ENCODE data around the gene NBPF1.
"Not testable (repeated sequence)": the region's sequence is repeated elsewhere in the genome, so short reads cannot be mapped to it uniquely, and the experiment has no call there.

The NBPF1 gene

GRCh38 chr1:16621681-16622315 lies 8.4 kb upstream of the NBPF1 start:
- not testable (repeated sequence) for H3K27me3 ChIP-seq (ENCODE audit: low read depth); H3K9me3 ChIP-seq; H3K4me1 ChIP-seq; H3K4me3 ChIP-seq; DNase-seq (ENCODE audit: low spot score in 2 of 2)
- in situ Hi-C loops (cut with MboI; ENCODE audit: low sequenced_read_pairs), result loop anchor here (10.0 kb wide), 2 partner anchors 127 to 423 kb away; no protein-coding TSS in a partner anchor
- peaks cover 42% of the 10 kb centered on the region for H3K36me3 ChIP-seq (replicated peaks)

DNA sequence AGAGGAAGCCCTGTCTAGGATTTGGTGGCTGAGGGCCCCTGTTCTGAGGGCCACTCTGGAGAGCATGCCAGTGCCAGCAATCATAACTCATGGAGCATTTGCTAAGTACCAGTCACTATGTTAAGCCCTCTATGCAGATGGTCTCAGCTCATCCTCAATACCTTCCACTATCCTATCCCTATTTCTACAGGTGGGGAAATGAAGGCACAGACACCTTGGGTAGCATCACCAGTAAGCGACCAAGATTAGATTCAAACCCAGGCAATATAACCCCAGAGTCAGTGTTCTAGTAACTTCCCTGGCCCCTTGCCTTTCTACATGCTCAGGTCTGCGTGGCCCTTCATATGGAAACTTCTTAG lies 7.9 kb upstream of the NBPF1 start:
- Histone ChIP-seq H3K27me3 (ENCODE audit: low read depth) (no peaks in the 10 kb centered on the region), H3K9me3 (no peaks in the 10 kb centered on the region), H3K36me3 (replicated peaks) (peaks cover 42% of the 10 kb centered on the region), H3K4me3 (no peak overlapping the region), H3K4me1 (peaks cover 2% of the 10 kb centered on the region; the same call in 1 of the 2 replicates)
- peak in 1 of 2 experiments; percentile 20 for DNase-seq (ENCODE audit: low spot score in 2 of 2)
- in situ Hi-C loops (cut with MboI; ENCODE audit: low sequenced_read_pairs), result loop anchor here (10.0 kb wide), 2 partner anchors 126 to 424 kb away; no protein-coding TSS in a partner anchor

DNA sequence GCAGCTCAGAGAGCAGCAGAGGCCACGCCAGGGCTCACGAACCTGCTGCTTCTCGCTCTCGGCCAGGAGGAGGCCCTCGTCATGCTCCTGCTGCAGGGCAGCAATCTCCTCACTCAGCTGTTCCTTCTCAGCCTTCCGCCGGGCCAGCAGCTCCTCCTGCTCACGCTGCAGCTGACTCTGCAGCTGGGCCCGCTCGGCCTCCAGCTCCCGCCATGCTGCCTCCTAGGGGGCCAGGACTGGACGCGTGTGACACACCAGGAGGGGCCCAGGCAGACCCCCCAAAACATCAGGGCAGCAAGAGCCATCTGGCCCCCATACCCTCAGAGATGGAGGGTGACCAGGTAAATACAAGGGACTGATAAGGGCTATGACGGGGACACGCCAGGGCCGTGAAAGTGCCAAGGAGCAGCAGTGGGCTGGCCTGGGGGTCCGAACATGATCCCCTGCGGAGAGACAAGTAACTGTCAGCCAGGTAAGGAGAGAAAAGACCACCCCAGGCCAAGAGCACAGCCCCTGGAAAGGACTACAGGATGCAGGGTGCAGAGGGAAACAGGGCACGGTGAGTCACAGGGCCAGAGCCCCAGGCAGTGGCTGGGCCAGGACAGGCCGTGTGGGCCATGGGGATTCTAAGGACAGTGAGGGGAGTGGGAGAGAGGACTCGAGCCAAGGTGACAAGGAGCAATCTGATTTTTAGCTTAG lies 6.6 kb upstream of the NBPF1 start:
- in situ Hi-C loops (cut with MboI; ENCODE audit: low sequenced_read_pairs), result loop anchor here (10.0 kb wide), 2 partner anchors 125 to 425 kb away; no protein-coding TSS in a partner anchor
- not testable (repeated sequence) for H3K4me3 ChIP-seq; H3K9me3 ChIP-seq; H3K27me3 ChIP-seq (ENCODE audit: low read depth); H3K4me1 ChIP-seq
- peaks cover 31% of the 10 kb centered on the region for H3K36me3 ChIP-seq (replicated peaks)
- DNase-seq (ENCODE audit: low spot score in 2 of 2), result peak in 1 of 2 experiments; percentile 15

DNA sequence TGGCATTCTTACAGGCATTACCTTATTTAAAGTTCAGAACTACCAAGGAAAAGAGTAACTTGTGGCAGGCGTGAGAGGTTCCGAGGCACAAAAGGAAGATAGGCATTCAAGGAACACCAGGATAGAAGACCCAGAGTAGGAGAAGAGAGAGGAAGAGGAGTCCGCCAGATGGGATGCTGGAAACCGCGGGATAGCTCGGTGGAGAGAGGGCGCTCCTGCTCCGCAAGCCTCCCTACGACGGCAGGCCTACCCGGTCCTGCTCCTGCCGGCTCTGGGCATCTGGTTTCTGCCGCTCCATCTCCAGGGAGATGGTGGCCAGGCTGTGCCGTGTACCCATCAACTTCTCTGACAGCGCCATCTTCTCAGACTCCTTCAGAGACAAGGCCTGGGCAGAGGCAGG lies 5.4 kb upstream of the NBPF1 start:
- no peaks in the 10 kb centered on the region for H3K27me3 ChIP-seq (ENCODE audit: low read depth)
- peak in 1 of 2 experiments; percentile 21 for DNase-seq (ENCODE audit: low spot score in 2 of 2)
- H3K9me3 ChIP-seq, result no peaks in the 10 kb centered on the region
- in situ Hi-C loops (cut with MboI; ENCODE audit: low sequenced_read_pairs), result no loop called here
- no peak overlapping the region for H3K4me3 ChIP-seq
- peaks cover 23% of the 10 kb centered on the region for H3K36me3 ChIP-seq (replicated peaks)
- H3K4me1 ChIP-seq, result peaks cover 6% of the 10 kb centered on the region

GRCh38 chr1:16617778-16618580 lies 4.6 kb upstream of the NBPF1 start:
- H3K27me3 ChIP-seq (ENCODE audit: low read depth), result no peaks in the 10 kb centered on the region
- DNase-seq (ENCODE audit: low spot score in 2 of 2), result peak in 1 of 2 experiments; percentile 7
- peaks cover 17% of the 10 kb centered on the region for H3K36me3 ChIP-seq (replicated peaks)
- H3K4me1 ChIP-seq, result peaks cover 8% of the 10 kb centered on the region
- H3K9me3 ChIP-seq, result no peaks in the 10 kb centered on the region
- H3K4me3 ChIP-seq, result no peak overlapping the region
- in situ Hi-C loops (cut with MboI; ENCODE audit: low sequenced_read_pairs), result no loop called here

DNA sequence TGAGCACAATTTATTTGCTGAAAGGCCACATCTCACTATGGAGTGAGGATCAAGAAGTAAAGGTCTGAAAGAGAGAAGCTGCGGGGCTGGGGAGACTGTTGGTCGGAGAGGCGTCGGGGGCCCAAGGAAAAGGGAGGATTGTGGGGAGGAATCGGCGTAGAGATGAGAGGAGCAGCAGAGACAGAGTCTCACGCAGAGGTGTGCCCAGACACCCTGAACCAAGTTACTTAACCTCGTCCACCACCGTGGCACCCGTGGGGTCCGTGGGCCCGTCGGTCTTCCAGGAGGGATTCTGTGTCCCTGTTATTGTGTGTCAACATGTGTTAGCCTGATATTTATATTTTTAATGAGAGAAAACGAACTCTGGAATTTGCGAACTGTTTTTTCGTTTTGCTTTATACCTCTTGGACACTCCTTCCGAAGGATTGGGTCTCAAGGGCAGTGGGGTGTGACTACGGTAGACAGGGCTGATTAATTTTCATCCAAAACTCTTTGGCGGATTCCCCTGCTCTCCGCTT lies 3.8 kb upstream of the NBPF1 start:
- peak in 1 of 2 experiments; percentile 13 for DNase-seq (ENCODE audit: low spot score in 2 of 2)
- Histone ChIP-seq H3K4me3 (no peak overlapping the region), H3K36me3 (replicated peaks) (peaks cover 10% of the 10 kb centered on the region), H3K4me1 (peaks cover 12% of the 10 kb centered on the region), H3K27me3 (ENCODE audit: low read depth) (no peaks in the 10 kb centered on the region), H3K9me3 (no peaks in the 10 kb centered on the region)
- in situ Hi-C loops (cut with MboI; ENCODE audit: low sequenced_read_pairs), result no loop called here

DNA sequence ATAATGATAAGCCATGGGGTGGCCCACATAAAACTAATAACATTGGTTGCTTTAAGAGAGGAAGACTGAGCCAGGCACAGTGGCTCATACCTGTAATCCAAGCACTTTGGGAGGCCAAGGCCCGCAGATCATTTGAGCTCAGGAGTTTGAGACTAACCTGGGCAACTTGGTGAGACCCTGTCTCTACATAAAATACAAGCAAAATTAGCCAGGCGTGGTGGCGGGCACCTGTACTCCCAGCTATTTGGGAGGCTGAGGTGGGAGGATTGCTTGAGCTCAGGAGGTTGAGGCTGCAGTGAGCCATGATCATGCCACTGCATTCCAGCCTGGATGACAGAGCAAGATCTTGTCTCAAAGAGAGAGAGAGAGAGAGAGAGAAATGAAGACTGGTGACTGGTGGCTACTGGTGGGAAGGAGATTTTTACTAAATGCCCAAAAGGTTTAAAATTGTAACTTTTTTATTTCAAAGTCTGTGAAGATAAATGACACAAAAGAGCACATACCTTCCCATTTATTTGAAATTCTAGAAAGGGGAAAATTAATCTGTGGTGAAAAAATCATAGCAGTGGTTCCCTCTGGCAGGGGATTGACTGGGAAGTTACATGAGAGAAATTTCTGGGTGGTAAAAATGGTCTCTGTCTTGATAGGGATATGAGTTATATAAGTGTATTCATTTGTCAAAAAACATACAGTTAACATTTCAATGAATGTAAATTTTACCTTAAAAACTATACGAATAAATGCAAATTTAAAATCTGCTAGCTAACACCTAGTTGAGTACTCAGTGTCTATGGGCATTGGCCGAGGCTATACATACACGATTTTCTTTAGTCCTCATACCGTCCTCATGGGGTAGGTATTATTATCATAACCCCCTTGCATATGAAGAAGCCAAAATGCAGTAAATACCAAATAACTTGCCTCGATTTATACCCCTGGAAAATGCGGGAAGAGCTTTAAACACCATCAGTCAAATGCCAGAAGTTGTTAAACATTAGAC lies 2.2 kb upstream of the NBPF1 start:
- peaks cover 8% of the 10 kb centered on the region for H3K36me3 ChIP-seq (replicated peaks)
- H3K9me3 ChIP-seq, result no peaks in the 10 kb centered on the region
- in situ Hi-C loops (cut with MboI; ENCODE audit: low sequenced_read_pairs), result no loop called here
- peak in 1 of 2 experiments; percentile 13 for DNase-seq (ENCODE audit: low spot score in 2 of 2)
- no peak overlapping the region for H3K4me3 ChIP-seq
- no peaks in the 10 kb centered on the region for H3K27me3 ChIP-seq (ENCODE audit: low read depth)
- peaks cover 10% of the 10 kb centered on the region for H3K4me1 ChIP-seq

GRCh38 chr1:16614361-16615252 lies 1.2 kb upstream of the NBPF1 start:
- peak in 1 of 2 experiments; percentile 14 for DNase-seq (ENCODE audit: low spot score in 2 of 2)
- Histone ChIP-seq H3K4me3 (no peak overlapping the region), H3K9me3 (no peaks in the 10 kb centered on the region), H3K4me1 (peaks cover 10% of the 10 kb centered on the region), H3K27me3 (ENCODE audit: low read depth) (no peaks in the 10 kb centered on the region), H3K36me3 (replicated peaks) (peaks cover 8% of the 10 kb centered on the region)
- in situ Hi-C loops (cut with MboI; ENCODE audit: low sequenced_read_pairs), result no loop called here

GRCh38 chr1:16612332-16613172 lies 812 bp downstream of the NBPF1 start:
- peak; percentile 56 to 71 for DNase-seq (ENCODE audit: low spot score in 2 of 2)
- Histone ChIP-seq H3K9me3 (no peaks in the 10 kb centered on the region), H3K36me3 (replicated peaks) (peaks cover 4% of the 10 kb centered on the region; the same call in 1 of the 2 replicates), H3K4me3 (peak overlapping the region; percentile 90), H3K4me1 (peaks cover 10% of the 10 kb centered on the region), H3K27me3 (ENCODE audit: low read depth) (no peaks in the 10 kb centered on the region)
- in situ Hi-C loops (cut with MboI; ENCODE audit: low sequenced_read_pairs), result no loop called here

- DNase-seq (ENCODE audit: low spot score in 2 of 2), result peak in 1 of 2 experiments; percentile 51
- H3K36me3 ChIP-seq (replicated peaks); in situ Hi-C loops (cut with MboI; ENCODE audit: low sequenced_read_pairs); H3K4me1 ChIP-seq; H3K27me3 ChIP-seq (ENCODE audit: low read depth); H3K9me3 ChIP-seq: not testable (repeated sequence)
- peak overlapping the region; percentile 90 for H3K4me3 ChIP-seq
Observed at GRCh38 chr1:16611981-16612331, 1.4 kb downstream of the NBPF1 start.

GRCh38 chr1:16611164-16611563 lies 2.2 kb downstream of the NBPF1 start:
- H3K36me3 ChIP-seq (replicated peaks); H3K27me3 ChIP-seq (ENCODE audit: low read depth); H3K4me1 ChIP-seq; H3K4me3 ChIP-seq; H3K9me3 ChIP-seq; in situ Hi-C loops (cut with MboI; ENCODE audit: low sequenced_read_pairs): not testable (repeated sequence)
- DNase-seq (ENCODE audit: low spot score in 2 of 2), result peak in 1 of 2 experiments; percentile 8
